ENCODE results near the gene NPAS1.
"Not testable (repeated sequence)": the region's sequence is repeated elsewhere in the genome, so short reads cannot be mapped to it uniquely, and the experiment has no call there.

NPAS1 gene

GRCh38 chr19:46992699-46993535 lies 26.7 kb upstream of the NPAS1 start:
- no peak for DNase-seq (ENCODE audit: low spot score)

GRCh38 chr19:46993622-46994021 lies 26.0 kb upstream of the NPAS1 start:
- DNase-seq (ENCODE audit: low spot score) = no peak

GRCh38 chr19:46994141-46994686 lies 25.4 kb upstream of the NPAS1 start:
- no peak for DNase-seq (ENCODE audit: low spot score)

GRCh38 chr19:46995492-46995891 lies 24.1 kb upstream of the NPAS1 start:
- no peak for DNase-seq (ENCODE audit: low spot score)

GRCh38 chr19:46998445-46999125 lies 21.1 kb upstream of the NPAS1 start:
- no peak for DNase-seq (ENCODE audit: low spot score)

GRCh38 chr19:46999377-46999776 lies 20.3 kb upstream of the NPAS1 start:
- no peak for DNase-seq (ENCODE audit: low spot score)

- DNase-seq (ENCODE audit: low spot score) = no peak
Measured at GRCh38 chr19:46999878-47000277, 19.8 kb upstream of the NPAS1 start.

- no peak for DNase-seq (ENCODE audit: low spot score)
Measured at GRCh38 chr19:47000373-47000772, 19.3 kb upstream of the NPAS1 start.

- DNase-seq (ENCODE audit: low spot score) = no peak
Measured at GRCh38 chr19:47001584-47001983, 18.1 kb upstream of the NPAS1 start.

GRCh38 chr19:47002106-47002766 lies 17.4 kb upstream of the NPAS1 start:
- no peak for DNase-seq (ENCODE audit: low spot score)

- no peak for DNase-seq (ENCODE audit: low spot score)
Measured at GRCh38 chr19:47002853-47003610, 16.6 kb upstream of the NPAS1 start.

GRCh38 chr19:47003611-47004465 lies 15.8 kb upstream of the NPAS1 start:
- no peak for DNase-seq (ENCODE audit: low spot score)

- DNase-seq (ENCODE audit: low spot score) = no peak
Measured at GRCh38 chr19:47005164-47005641, 14.4 kb upstream of the NPAS1 start.

- peak; percentile 11 for DNase-seq (ENCODE audit: low spot score)
Measured at GRCh38 chr19:47005873-47006272, 13.8 kb upstream of the NPAS1 start.

- no peak for DNase-seq (ENCODE audit: low spot score)
Measured at GRCh38 chr19:47006496-47006895, 13.1 kb upstream of the NPAS1 start.

- DNase-seq (ENCODE audit: low spot score) = not testable (repeated sequence)
Measured at GRCh38 chr19:47010549-47010948, 9.1 kb upstream of the NPAS1 start.

GRCh38 chr19:47012617-47013016 lies 7.0 kb upstream of the NPAS1 start:
- DNase-seq (ENCODE audit: low spot score) = no peak

GRCh38 chr19:47013041-47013517 lies 6.6 kb upstream of the NPAS1 start:
- peak; percentile 66 for DNase-seq (ENCODE audit: low spot score)

GRCh38 chr19:47018923-47019322 lies 714 bp upstream of the NPAS1 start:
- DNase-seq (ENCODE audit: low spot score) = no peak

GRCh38 chr19:47020132-47020805 lies 632 bp downstream of the NPAS1 start:
- no peak for DNase-seq (ENCODE audit: low spot score)
